Colonic mucosa (tissue), 4 donors: Measurements from ENCODE around the gene PLEKHF1. TPM values are rescaled to one million over a fixed set of nuclear protein-coding genes. Genes with fewer than 3 reads are reported as not detected.

ENCODE experiments used
- DNase-seq: peaks from one replicate; pipeline ENCODE4 v3.0.0-alpha.2; 2020
- H3K27ac ChIP-seq: fragments of 200-600 bp; one replicate; pipeline ENCODE4 v1.8.0; 2021
- H3K27me3 ChIP-seq: fragments of 200-600 bp; one replicate; pipeline ENCODE4 v1.8.0; 2021
- H3K36me3 ChIP-seq: fragments of 200-600 bp; one replicate; pipeline ENCODE4 v1.8.0; 2021
- H3K4me1 ChIP-seq: fragments of 200-600 bp; one replicate; pipeline ENCODE4 v1.8.0; 2021; ENCODE audit warnings: mild to moderate bottlenecking
- H3K4me3 ChIP-seq: fragments of 200-600 bp; one replicate; pipeline ENCODE4 v1.8.0; 2021
- H3K9ac ChIP-seq, 2 donors: one replicate each; pipeline ENCODE4 v1.7.0; 2013; ENCODE audit warnings: control low read depth in 2 of 2, low read depth in 2 of 2, low read length in 2 of 2
- H3K9me3 ChIP-seq: fragments of 200-600 bp; one replicate; pipeline ENCODE4 v1.8.0; 2021
- CTCF ChIP-seq: fragments of 200-600 bp; IDR thresholded peaks from one replicate; pipeline ENCODE4 v1.8.0; 2022; ENCODE audit warnings: antibody characterized with exemption, mild to moderate bottlenecking
- intact Hi-C: fragments of 100-400 bp; cut with DNase I; formaldehyde crosslinking; loops from one replicate; pipeline ENCODE4 v1.14.1; 2022
- total RNA-seq, 2 donors: library from RNA; stranded (reverse); fragmentation: NEBNext Ultra II Directional in 1 of 2; extraction: Animal tissue kit (Norgen Biotek cat#: 25700) in 1 of 2; gene quantifications; one replicate each; pipeline ENCODE4 v1.2.1, GENCODE V29; 2021
- donor health status: healthy.
- donor health status: DM: no; HTN: no; CAD: no.
- donor health status: DM: no; HTN: no; CAD: no.

The PLEKHF1 gene
- total RNA-seq, 2 donors from 2014 or later, result 2.8 to 3.4 TPM

GRCh38 chr19:29712744-29713516 is 47.7 kb downstream of the PLEKHF1 start:
- H3K9me3 ChIP-seq, result no peaks in the 10 kb centered on the region
- intact Hi-C loops, result no loop called here
- H3K4me1 ChIP-seq, result peaks cover 18% of the 10 kb centered on the region
- H3K27ac ChIP-seq, result no peak overlapping the region
- no peak for DNase-seq
- no peak for TF ChIP-seq CTCF
- H3K27me3 ChIP-seq, result no peaks in the 10 kb centered on the region
- no peak overlapping the region for H3K4me3 ChIP-seq
- H3K36me3 ChIP-seq, result no peaks in the 10 kb centered on the region
- H3K9ac ChIP-seq, result no peak overlapping the region

- no peak for DNase-seq
Observed at GRCh38 chr19:29714371-29714952, 49.2 kb downstream of the PLEKHF1 start.

GRCh38 chr19:29714953-29715700 is 49.9 kb downstream of the PLEKHF1 start, which contains the start of gene C19orf12:
Gene C19orf12 (minus strand): TSS chr19:29715261. CDS start chr19:29708413, 6,848 bp downstream.
- peak; percentile 49 for DNase-seq
- Histone ChIP-seq H3K27ac (peak within 1 kb of the TSS; percentile 94), H3K9ac (peak within 1 kb of the TSS; percentile 92 to 96), H3K9me3 (no peaks in the 10 kb centered on the region), H3K4me3 (peak within 1 kb of the TSS; percentile 95), H3K27me3 (no peaks in the 10 kb centered on the region), H3K36me3 (no peaks in the 10 kb centered on the region), H3K4me1 (peaks cover 11% of the 10 kb centered on the region)
- TF ChIP-seq CTCF, result no peak
- intact Hi-C loops, result no loop called here

More at GRCh38 chr19:29714371-29714952, 49.2 kb downstream of the PLEKHF1 start:
- H3K4me3 ChIP-seq, result peak overlapping the region; percentile 95
- H3K27me3 ChIP-seq, result no peaks in the 10 kb centered on the region
- intact Hi-C loops, result no loop called here
- no peaks in the 10 kb centered on the region for H3K9me3 ChIP-seq
- H3K9ac ChIP-seq, result peak overlapping the region; percentile 92 to 96
- no peak for TF ChIP-seq CTCF
- no peaks in the 10 kb centered on the region for H3K36me3 ChIP-seq
- H3K27ac ChIP-seq, result peak overlapping the region; percentile 94
- H3K4me1 ChIP-seq, result peaks cover 11% of the 10 kb centered on the region

GRCh38 chr19:29715701-29716581 is 50.7 kb downstream of the PLEKHF1 start:
- peak overlapping the region; percentile 94 for H3K27ac ChIP-seq
- H3K4me1 ChIP-seq, result peaks cover 11% of the 10 kb centered on the region
- intact Hi-C loops, result loop anchor here (2.0 kb wide), 1 partner anchor 105 kb away; no protein-coding TSS in a partner anchor
- TF ChIP-seq CTCF, result no peak
- H3K36me3 ChIP-seq, result no peaks in the 10 kb centered on the region
- no peaks in the 10 kb centered on the region for H3K9me3 ChIP-seq
- peak overlapping the region; percentile 92 to 96 for H3K9ac ChIP-seq
- no peaks in the 10 kb centered on the region for H3K27me3 ChIP-seq
- peak; percentile 59 for DNase-seq
- peak overlapping the region; percentile 95 for H3K4me3 ChIP-seq
